ENCODE results near the gene LAMA2.

Gene LAMA2

GRCh38 chr6:129504456-129504855 lies 621.5 kb downstream of the LAMA2 start:
- DNase-seq (ENCODE audit: low spot score), result no peak
- TF ChIP-seq CTCF (IDR thresholded peaks at IDR 0.05; ENCODE audit: borderline replicate concordance, control extremely low read depth, extremely low read depth, insufficient read depth, missing control alignments), result no peak
- in situ Hi-C loops (cut with MboI; ENCODE audit: low sequenced_read_pairs, unreplicated experiment), result loop anchor here (10.0 kb wide), 1 partner anchor 240 kb away; no protein-coding TSS in a partner anchor

DNA sequence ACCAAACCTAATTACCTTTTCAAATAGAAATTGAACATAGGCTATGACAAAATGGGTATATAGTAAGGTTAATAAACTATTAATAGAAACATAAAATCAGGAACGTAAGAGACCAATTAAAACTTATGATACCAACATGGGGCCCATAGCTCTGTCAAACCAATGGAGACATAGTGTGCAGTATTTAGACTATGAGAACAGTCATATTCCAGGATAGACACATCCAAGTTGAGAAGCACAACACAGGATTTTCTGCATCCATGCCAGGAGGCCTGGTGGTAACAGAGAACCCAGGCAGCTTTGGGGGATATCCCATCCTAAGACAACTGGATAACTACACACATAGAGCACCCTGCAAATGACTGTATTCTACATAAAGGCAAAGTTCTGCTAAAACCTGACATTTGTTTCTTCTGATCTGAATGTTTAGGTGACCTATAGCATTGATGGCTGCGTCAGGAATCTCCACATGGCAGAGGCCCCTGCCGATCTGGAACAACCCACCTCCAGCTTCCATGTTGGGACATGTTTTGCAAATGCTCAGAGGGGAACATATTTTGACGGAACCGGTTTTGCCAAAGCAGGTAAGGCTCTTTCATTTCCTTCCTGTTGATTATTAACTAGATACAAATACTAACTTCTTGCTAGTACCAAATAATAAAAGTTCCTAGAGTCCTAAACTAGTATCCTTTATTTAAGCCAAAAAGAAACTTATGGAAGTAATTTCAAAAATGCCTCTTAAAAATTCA lies 624.3 kb downstream of the LAMA2 start:
- in situ Hi-C loops (cut with MboI; ENCODE audit: low sequenced_read_pairs, unreplicated experiment), result loop anchor here (10.0 kb wide), 1 partner anchor 238 kb away; no protein-coding TSS in a partner anchor
- DNase-seq (ENCODE audit: low spot score), result no peak
- no peak for TF ChIP-seq CTCF (IDR thresholded peaks at IDR 0.05; ENCODE audit: borderline replicate concordance, control extremely low read depth, extremely low read depth, insufficient read depth, missing control alignments)

GRCh38 chr6:129507846-129508245 lies 624.9 kb downstream of the LAMA2 start:
- DNase-seq (ENCODE audit: low spot score), result no peak
- in situ Hi-C loops (cut with MboI; ENCODE audit: low sequenced_read_pairs, unreplicated experiment), result loop anchor here (10.0 kb wide), 1 partner anchor 237 kb away; no protein-coding TSS in a partner anchor
- TF ChIP-seq CTCF (IDR thresholded peaks at IDR 0.05; ENCODE audit: borderline replicate concordance, control extremely low read depth, extremely low read depth, insufficient read depth, missing control alignments), result no peak

DNA sequence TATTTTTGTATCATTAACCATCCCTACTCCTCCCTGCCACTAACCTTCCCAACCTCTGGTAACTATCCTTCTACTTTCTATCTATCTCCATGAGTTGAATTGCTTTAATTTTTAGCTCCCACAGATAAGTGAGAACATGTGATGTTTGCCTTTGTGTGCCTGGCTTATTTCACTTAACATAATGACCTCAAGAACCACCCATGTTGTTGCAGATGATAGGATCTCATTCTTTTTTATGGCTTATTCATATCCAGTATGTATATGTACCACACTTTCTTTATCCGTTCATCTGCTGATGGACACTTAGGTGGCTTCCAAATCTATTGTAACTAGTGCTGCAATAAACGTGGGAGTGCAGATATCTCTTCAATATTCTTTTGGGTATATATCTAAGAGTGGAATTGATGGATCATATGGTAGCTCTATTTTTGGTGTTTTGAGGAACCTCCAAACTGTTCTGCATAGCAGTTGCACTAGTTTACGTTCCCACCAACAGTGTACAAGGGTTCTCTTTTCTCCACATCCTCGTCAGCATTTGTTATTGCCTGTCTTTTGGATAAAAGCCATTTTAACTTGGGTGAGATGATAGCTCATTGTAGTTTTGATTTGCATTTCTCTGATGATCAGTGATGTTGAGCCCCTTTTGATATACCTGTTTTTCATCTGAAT lies 625.7 kb downstream of the LAMA2 start:
- TF ChIP-seq CTCF (IDR thresholded peaks at IDR 0.05; ENCODE audit: borderline replicate concordance, control extremely low read depth, extremely low read depth, insufficient read depth, missing control alignments), result no peak
- no peak for DNase-seq (ENCODE audit: low spot score)

GRCh38 chr6:129510950-129511349 lies 628.0 kb downstream of the LAMA2 start:
- no peak for TF ChIP-seq CTCF (IDR thresholded peaks at IDR 0.05; ENCODE audit: borderline replicate concordance, control extremely low read depth, extremely low read depth, insufficient read depth, missing control alignments)
- DNase-seq (ENCODE audit: low spot score), result no peak
- in situ Hi-C loops (cut with MboI; ENCODE audit: low sequenced_read_pairs, unreplicated experiment), result no loop called here

More for the DNA sequence above, 625.7 kb downstream of the LAMA2 start:
- in situ Hi-C loops (cut with MboI; ENCODE audit: low sequenced_read_pairs, unreplicated experiment), result loop anchor here (10.0 kb wide), 1 partner anchor 236 kb away; no protein-coding TSS in a partner anchor

- in situ Hi-C loops (cut with MboI; ENCODE audit: low sequenced_read_pairs, unreplicated experiment), result no loop called here
- no peak for TF ChIP-seq CTCF (IDR thresholded peaks at IDR 0.05; ENCODE audit: borderline replicate concordance, control extremely low read depth, extremely low read depth, insufficient read depth, missing control alignments)
- DNase-seq (ENCODE audit: low spot score), result no peak
Measured at GRCh38 chr6:129513471-129513870, 630.5 kb downstream of the LAMA2 start.

All from GM13976 (cell line).